Lower leg skin (tissue), 3 donors: ENCODE data around the gene ARHGAP15.

ENCODE experiments used
- CTCF ChIP-seq, 3 donors: fragments of 450-650 bp; IDR thresholded peaks; one replicate each; pipeline ENCODE4 v1.5.1; 2016; ENCODE audit warnings: antibody characterized with exemption in 3 of 3, mild to moderate bottlenecking in 3 of 3, moderate library complexity in 2 of 3
- POLR2A ChIP-seq, 2 donors: fragments of 450-650 bp; IDR thresholded peaks; one replicate each; pipeline ENCODE4 v1.6.1; 2016 to 2017; ENCODE audit warnings: antibody characterized with exemption in 2 of 2, mild to moderate bottlenecking in 1 of 2, moderate library complexity in 1 of 2

GRCh38 chr2:143251681-143252080 is 122.5 kb downstream of the ARHGAP15 start:
- TF ChIP-seq CTCF (IDR thresholded peaks at IDR 0.05), result no peak
- no peak for TF ChIP-seq POLR2A (IDR thresholded peaks at IDR 0.05)
